HFF-Myc (cell line): Measurements from ENCODE around the gene FHIT.
"Not testable (repeated sequence)": the region's sequence is repeated elsewhere in the genome, so short reads cannot be mapped to it uniquely, and the experiment has no call there.

Experiments
- DNase-seq: peaks from one replicate; pipeline ENCODE4 v3.0.0-alpha.2; 2011; ENCODE audit warnings: low read depth; ENCODE audit errors: extremely low read depth
- H3K4me3 ChIP-seq: replicated peaks from 2 replicates; pipeline ENCODE4 v1.5.1; 2011; ENCODE audit warnings: low read depth, mild to moderate bottlenecking, control low read depth, low read length
- TF ChIP-seq, protein P1 (sequence below): IDR thresholded peaks from 2 replicates; pipeline ENCODE4 v1.5.1; 2012; ENCODE audit warnings: mild to moderate bottlenecking, low read depth, low read length, control low read depth; ENCODE audit errors: missing control alignments

The FHIT gene

DNA sequence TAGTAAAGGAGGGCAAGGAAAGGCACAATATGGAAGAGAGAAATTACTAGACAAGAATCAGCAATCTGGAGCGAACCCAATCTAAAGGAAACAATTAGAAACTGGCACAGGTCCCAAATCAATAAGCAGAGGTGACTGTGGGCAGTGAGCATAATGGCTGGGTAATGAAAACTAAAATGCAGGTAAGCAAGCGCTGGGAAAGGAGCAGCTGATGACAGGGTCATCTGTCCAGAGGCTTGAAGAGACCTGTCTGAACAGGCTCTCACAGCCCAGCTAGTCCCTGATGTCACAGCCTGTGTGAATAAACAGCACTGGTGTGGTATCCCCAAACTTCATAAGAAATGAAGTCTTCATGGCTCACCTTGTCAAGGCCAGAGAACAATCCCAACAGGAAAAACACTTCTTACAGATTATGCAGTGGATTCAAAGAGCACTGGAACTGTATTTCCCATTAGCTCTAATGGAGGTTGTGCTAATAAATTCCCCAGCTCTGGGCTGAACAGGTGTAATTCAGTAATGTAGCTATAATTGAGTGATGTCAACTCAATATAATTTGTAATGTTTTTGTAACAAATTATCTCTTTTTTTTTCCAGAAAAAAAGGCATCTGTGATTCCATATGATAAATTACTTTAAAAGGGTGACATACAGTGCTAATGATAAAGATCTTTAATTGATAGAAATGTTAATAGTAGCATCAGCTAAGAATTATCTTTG, 197.3 kb downstream of the FHIT start:
- DNase-seq, result no peak
- TF ChIP-seq, protein P1, sequence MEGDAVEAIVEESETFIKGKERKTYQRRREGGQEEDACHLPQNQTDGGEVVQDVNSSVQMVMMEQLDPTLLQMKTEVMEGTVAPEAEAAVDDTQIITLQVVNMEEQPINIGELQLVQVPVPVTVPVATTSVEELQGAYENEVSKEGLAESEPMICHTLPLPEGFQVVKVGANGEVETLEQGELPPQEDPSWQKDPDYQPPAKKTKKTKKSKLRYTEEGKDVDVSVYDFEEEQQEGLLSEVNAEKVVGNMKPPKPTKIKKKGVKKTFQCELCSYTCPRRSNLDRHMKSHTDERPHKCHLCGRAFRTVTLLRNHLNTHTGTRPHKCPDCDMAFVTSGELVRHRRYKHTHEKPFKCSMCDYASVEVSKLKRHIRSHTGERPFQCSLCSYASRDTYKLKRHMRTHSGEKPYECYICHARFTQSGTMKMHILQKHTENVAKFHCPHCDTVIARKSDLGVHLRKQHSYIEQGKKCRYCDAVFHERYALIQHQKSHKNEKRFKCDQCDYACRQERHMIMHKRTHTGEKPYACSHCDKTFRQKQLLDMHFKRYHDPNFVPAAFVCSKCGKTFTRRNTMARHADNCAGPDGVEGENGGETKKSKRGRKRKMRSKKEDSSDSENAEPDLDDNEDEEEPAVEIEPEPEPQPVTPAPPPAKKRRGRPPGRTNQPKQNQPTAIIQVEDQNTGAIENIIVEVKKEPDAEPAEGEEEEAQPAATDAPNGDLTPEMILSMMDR, result no peak
- no peak overlapping the region for H3K4me3 ChIP-seq

DNA sequence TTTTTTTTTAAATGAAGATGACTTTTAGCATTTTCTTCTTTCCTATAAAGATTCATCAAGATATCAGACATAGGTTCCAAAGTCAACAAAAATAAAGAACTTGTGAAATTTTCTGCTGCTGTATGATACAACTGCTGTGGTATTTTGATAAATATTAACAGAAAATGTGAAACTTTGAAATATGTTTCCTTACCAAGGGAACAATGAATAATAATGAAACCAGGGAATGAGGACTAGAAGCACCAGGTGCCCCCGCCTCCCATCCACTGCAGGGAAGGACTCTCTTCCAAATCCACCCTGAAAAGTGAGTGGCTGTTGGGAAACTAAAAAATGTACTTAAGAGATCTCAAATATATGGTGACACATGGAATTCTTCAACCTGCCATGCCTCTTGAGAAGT, 198.4 kb downstream of the FHIT start:
- TF ChIP-seq, protein P1, result no peak
- no peak overlapping the region for H3K4me3 ChIP-seq
- no peak for DNase-seq

DNA sequence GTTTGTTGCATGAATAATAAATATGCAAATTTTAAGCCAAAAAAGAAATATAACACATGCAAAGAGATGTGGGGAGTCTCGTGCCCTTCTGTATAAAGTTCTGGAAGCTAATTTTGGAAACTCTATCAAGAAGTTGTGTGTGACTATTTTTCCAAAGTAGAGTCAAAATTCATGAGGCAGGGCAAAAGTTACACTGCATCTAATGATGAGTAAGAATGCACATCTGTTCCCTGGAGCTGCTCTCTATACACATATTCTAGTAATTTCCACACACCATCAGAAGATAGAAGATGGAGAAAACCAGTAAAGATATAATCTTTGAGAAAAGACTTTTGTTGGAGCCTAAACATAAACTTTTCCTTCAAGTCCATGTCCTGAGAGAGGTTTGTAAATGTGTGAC, 199.6 kb downstream of the FHIT start:
- no peak for DNase-seq
- no peak overlapping the region for H3K4me3 ChIP-seq
- TF ChIP-seq, protein P1, result no peak

DNA sequence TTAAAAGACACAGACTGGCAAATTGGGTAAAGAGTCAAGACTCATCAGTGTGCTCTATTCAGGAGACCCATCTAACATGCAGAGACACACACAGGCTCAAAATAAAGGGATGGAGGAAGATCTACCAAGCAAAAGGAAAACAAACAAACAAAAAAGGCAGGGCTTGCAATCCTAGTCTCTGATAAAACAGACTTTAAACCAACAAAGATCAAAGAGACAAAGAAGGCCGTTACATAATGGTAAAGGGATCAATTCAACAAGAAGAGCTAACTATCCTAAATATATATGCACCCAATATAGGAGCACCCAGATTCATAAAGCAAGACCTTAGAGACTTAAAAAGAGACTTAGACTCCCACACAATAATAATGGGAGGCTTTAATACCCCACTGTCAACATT, 206.1 kb downstream of the FHIT start:
- not testable (repeated sequence) for H3K4me3 ChIP-seq, DNase-seq

DNA sequence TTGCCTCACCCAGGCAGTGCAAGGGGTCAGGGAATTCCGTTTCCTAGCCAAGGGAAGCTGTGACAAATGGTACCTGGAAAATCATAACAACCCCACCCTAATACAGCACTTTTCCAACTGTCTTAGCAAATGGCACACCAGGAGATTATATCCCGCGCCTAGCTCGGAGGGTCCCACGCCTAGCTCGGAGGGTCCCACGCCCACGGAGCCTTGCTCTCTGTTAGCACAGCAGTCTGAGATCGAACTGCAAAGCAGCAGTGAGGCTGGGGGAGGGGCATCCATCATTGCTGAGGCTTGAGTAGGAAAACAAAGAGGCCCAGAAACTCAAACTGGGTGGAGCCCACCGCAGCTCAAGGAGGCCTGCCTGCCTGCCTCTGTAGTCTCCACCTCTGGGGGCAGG, 208.1 kb downstream of the FHIT start:
- TF ChIP-seq, protein P1, result no peak
- DNase-seq, result no peak
- no peak overlapping the region for H3K4me3 ChIP-seq

DNA sequence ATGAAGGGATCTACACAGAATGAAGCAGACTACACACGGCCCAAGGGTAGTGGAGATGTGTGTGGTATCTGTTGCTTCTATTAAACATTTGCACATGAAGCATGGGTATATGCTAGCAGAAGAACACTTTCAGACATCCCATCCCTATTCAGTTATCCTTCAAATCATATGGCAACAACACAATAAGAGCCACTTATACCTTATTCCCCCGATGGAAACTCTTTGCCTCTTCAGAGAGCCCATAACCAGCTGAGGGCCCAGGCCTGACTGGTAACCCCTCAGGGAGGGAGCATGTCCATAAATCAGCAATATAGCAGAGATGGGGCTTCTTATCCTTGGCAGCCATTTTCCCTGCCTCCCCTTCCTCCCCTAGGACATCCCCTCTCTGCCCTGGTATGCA, 210.6 kb downstream of the FHIT start:
- H3K4me3 ChIP-seq, result no peak overlapping the region

DNA sequence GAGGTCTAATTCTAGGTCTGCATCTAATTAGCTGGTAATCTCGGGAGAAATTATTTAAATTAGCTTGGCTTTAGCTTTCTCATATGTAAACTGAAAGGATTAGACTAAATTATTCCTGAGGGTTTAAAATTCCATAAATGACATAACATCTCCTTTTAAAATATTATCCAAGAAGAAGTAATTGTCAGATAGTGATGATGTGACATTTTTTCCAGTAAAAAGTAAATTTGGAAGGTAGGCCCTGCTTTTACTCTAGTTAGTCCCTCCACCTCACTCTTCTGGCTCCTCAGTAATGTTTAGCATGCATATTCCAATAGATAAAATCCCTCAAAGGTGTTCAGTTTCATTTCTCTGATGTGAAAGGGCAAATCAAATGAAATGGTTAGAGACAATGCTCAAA, 215.7 kb downstream of the FHIT start:
- no peak overlapping the region for H3K4me3 ChIP-seq
- no peak for DNase-seq
- TF ChIP-seq, protein P1, result no peak

More for the DNA sequence above, 210.6 kb downstream of the FHIT start:
- no peak for DNase-seq
- TF ChIP-seq, protein P1, result no peak
